ENCODE measurements around the gene PELI2.
"Not testable (repeated sequence)": the region's sequence is repeated elsewhere in the genome, so short reads cannot be mapped to it uniquely, and the experiment has no call there.

PELI2 gene

DNA sequence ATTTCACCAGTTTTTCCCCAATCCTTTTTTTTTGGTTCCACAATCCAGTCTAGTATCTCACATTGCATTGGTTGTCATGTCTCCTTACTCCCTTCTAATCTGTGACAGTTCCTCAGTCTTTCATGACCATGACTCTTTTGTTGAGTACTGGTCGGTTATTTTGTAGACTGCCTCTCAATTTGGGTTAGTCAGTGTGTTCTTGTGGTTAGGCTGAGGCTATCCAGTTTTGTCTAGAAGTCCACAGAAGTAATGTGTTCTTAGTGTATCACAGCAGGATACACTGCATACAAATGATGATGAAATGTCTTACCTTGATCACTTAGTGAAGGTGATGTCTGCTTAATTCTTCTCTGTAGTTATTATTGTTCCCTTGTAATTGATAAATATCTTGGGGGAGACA lies 24.8 kb downstream of the PELI2 start:
- DNase-seq (ENCODE audit: low read depth): no peak

GRCh38 chr14:56144176-56144575 lies 26.0 kb downstream of the PELI2 start:
- no peak for DNase-seq (ENCODE audit: low read depth)

DNA sequence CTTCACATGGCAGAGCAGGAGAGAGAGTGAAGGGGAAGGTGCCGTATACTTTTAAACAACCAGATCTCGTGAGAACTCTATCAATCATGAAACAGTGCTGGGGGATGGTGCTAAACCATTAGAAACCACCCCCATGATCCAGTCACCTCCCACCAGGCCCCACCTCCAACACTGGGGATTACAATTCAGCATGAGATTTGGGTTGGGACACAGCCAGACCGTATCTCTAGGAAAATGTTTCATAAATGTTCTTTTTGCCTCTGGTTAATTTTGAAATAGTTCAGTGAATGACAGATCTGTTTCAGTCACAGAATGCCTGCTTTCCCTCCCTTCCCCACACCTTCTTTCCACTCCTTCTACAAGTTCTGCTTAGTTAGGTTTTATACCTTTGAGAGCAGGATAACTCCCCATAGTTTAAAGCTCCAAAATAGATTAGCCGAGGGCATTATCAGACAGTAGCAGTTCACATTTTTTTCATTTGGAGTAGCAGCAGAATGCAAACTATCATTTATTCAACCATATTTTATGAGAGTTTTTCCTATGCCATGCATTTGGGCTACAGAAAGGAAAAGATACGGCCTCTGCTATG lies 27.1 kb downstream of the PELI2 start:
- DNase-seq (ENCODE audit: low read depth): no peak

- DNase-seq (ENCODE audit: low read depth): no peak
Observed at GRCh38 chr14:56145965-56146364, 27.8 kb downstream of the PELI2 start.

DNA sequence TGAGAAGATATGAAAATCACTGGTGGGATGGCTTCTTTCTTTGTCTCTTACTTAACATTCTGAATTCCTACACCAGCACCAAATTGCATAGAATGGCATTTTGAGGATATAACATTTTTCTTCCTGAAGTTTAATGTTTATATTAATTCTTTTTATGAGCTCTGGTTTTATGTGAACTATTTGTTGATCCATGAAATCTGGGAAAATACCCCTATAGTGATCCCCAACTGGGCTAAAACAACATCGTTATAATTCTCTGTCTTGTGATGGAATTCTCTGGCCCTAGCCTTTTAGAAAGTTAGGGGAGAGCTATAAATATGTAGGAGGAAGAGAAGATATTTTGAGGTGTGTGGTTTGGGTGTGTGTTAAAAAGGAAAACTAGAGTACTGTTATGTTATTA lies 29.2 kb downstream of the PELI2 start:
- DNase-seq (ENCODE audit: low read depth): no peak

DNA sequence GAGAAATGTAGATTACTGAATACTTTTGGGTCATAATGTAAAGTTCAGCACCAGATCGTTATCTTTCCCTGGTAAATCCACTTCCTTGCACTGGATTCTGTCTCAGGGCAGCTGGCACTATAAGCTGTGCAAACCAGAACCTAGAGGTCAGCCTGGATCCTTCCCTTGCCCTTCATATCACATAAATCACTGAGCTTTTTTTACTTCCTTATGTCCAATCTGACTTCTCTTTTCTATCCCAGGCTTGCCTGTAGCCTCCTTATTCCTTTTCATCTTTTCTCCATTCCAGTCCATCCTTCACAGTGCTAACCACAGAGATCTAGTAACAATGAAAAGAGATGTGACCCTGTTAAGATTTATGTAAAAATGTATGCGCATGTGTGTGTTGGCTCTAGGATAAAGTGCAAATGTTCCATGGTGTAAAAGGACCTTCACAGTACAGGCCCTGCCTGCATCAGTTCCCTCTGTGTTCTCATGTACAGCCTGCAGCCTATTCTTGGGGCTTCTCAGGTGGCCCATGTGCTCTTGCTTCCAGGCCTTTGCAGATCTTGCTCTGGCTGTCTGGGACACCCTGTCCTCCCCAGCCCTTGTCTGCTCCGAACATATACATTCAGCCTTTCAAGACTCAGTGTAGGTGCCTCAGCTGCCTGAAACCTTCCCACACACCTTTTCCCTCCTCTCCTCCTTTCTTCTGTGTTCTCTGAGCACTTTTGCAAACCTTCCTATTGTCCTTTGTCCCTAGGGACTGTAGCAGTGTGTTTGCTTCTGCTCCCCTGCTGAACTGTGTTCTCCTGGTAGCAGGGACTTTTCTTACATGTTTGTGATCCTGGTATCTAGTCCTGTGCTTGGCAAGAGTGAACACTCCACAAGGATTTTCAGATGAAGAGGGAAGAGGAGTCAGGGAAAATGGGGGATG lies 30.0 kb downstream of the PELI2 start:
- no peak for DNase-seq (ENCODE audit: low read depth)

DNA sequence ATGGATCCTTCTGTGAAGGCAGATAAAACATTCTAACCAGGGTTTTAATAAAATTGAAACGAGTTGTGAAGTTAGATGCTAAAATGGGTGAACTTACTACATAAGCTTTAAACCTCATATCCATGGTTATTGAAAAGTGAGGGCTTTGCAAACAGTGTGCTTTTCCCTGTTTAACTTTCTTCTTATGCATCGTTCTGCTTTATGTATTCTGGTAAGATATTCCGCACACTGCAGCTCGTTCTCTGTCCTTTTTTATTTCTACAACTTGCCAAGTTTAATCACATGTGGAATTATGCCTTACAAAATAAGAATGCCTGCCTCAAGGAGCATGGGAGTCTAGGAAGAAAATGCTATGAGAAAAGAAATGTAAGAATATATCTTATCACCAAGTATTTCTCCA lies 30.9 kb downstream of the PELI2 start:
- no peak for DNase-seq (ENCODE audit: low read depth)

GRCh38 chr14:56149995-56150394 lies 31.8 kb downstream of the PELI2 start:
- no peak for DNase-seq (ENCODE audit: low read depth)

DNA sequence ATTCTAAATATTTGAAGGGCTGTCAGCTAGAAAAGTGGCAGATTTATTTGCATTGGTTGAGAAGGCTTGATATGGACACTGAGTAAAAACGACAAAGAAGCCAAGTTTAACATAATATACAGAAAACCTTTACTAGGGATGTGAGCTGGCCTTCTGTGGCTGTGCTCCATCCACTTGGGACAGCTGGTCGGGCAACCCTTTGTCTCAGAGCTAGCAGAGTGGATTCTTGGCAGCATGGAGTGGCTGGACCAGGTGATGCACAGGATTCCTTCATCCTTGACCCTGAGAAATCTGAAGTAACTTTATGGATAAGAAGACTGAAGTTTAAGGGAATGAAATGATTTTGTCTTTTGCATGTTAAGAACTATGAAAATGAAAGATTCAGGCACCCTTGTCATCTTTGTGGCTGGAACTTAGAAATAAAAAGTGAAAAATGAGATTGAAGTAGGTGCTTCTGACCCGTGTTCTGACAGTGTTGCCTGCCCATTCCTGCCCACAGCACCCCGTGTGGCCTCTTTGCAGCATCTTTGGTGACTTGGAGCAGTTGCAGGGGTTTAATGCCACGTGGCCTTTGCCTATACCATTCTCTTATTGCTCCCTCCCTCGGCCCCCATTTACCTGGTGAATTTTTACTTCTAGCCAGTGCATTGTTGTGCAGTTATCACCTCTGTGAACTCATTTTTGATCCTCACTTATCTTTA lies 32.6 kb downstream of the PELI2 start:
- no peak for DNase-seq (ENCODE audit: low read depth)

DNA sequence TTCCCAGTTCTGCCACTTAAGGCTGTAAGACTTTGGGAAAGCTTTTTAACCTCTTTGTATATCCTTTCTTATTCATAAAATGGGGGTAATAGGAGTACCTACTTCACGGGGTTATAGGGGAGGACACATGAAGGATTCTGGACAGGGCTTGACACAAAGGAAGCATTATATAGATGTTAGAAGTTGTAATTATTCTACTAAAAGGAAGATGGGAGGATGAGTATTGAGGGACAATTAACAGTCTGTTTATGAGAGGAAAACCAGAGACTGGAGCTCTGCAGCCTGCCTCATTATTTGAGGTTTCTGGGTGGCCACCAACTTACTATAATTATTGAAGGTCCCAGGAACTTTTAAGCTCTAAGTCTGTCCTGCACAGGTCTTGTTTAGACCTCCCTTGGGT lies 34.0 kb downstream of the PELI2 start:
- no peak for DNase-seq (ENCODE audit: low read depth)

GRCh38 chr14:56153267-56153666 lies 35.1 kb downstream of the PELI2 start:
- DNase-seq (ENCODE audit: low read depth): no peak

DNA sequence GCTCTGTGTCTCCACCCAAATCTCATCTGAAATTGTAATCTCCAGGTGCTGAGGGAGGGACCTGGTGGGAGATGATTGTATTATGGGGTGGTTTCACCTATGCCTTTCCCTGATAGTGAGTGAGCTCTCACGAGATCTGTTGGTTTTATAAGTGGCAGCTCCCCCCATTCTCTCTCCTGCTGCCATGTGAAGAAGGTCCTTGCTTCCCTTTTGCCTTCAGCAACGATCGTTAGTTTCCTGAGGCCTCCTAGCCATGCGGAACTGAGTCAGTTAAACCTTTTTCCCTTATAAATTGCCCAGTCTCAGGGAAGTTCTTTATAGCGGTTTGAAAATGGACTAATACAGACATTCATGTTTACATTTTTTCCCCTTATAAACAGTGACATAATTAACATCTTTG lies 36.1 kb downstream of the PELI2 start:
- no peak for DNase-seq (ENCODE audit: low read depth)

DNA sequence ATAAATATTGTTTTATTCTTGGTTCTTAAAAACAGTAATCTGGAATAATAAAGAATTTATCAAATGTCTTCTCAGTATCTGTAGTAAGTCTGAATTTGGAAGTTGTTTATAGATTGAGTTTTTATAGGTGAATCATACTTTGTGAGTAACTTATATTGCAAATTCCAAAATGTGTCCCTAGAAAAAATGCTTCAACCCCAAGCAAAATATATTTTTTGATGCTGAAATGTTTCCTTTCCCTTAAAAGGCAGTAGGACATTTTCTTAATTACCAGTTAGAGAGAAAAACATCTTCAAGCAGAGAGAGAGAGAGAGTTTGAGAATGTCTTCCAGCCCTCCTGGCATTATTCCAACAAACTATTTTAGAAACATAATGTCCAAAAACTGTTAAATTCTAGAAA lies 37.9 kb downstream of the PELI2 start:
- no peak for DNase-seq (ENCODE audit: low read depth)

DNA sequence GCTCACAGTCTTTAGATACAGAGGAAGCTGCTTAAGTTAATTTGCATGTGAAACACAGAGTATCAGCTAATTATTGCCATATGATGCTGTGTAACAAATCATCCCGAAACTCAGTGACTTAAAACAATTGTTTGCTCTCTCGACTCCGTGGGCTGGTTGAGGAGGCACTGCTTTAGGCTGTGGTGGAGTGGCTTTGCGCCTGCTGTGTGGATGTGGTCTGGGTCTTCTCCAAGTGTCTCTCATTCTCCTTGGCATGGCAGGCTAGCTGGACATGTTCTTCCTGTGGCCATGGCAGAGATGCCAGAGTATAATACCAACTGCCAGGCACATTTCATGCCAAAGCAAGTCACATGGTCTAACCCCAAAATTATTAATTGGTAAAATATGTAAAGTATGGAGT lies 40.9 kb downstream of the PELI2 start:
- DNase-seq (ENCODE audit: low read depth): no peak

DNA sequence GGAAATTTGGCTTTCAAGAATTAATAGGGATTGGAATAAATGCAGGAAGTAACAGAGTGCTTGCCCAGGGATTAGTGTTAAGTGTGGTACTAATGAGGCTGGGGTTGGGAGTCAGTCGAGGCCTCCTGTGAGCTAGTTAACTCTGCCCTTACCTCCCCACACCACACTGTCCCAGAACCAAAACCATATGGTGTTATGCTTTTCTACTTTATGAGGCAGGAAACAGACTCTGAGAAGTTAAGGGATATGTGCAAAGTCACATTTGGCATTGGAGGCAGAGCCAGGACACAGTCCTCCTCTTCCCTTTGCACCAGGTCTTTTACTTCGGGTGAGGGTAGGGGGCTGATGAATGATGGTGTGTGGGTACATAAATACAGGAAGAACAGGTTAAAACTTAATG lies 41.9 kb downstream of the PELI2 start:
- no peak for DNase-seq (ENCODE audit: low read depth)

DNA sequence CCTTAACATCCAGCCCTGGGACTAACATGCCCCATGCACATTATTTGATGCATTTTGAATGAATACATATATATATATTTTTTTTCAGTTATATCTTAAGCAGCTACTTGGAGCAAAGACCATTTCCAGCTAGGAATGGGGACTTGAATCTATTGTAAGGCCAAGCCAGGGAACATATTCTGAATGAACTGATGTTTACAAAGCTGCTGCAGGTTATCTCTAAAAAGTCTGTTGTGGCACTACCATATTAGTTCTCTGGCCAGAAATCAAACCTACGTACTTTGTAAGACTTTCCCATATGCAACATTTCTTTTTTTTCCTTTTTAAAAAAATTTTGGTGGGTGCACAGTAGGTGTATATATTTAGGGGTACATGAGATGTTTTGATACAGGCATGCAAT lies 43.4 kb downstream of the PELI2 start:
- DNase-seq (ENCODE audit: low read depth): no peak

GRCh38 chr14:56162476-56162875 lies 44.3 kb downstream of the PELI2 start:
- no peak for DNase-seq (ENCODE audit: low read depth)

GRCh38 chr14:56166579-56166978 lies 48.4 kb downstream of the PELI2 start:
- DNase-seq (ENCODE audit: low read depth): not testable (repeated sequence)

DNA sequence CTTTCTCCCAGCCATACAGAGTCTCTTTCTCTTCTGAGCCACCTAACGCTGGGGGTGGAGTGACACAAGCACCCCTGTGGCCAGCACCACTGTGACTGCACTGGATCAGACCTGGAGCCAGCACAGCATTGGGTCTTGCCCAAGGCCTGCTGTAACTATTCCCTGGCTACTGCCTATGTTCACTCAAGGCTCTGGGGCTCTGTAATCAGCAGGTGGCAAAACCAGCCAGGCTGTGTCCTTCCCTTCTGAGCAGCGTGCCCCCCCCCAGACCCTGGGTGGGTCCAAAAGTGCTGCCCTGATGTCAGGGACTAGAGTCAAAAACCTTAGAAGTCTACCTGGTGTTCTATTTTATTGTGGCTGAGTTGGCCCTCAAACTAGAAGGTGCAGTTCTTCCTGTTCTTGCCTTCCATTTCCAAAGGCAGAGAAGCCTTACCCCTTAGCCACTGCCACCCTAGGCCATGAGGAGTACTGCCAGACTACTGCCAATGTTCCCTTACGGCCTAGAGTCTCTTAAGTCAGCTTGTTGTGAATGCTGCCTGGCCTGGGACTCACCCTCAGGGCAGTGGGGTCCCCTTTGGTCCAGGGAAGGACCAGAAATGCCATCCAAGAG lies 49.9 kb downstream of the PELI2 start:
- DNase-seq (ENCODE audit: low read depth): no peak

DNA sequence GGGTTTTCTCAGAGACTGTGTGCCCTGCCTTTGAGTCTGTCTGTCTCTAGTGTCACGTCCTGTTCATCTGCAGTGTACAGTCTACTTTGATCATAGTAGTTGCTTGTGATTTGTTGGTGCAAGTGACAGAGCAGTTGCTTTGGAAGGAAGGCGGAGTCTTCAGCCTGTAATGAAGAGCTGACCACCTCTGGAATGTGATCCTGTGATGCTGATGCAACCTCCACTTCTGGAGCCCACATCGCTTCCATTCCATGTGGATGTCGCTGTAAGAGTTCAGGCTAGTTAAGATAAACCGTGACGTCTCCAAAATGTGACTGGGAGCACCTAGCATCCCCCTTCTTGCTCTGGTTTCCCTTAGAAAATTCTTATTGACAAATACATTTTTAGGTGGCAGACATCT lies 51.8 kb downstream of the PELI2 start:
- DNase-seq (ENCODE audit: low read depth): no peak

GRCh38 chr14:56170877-56171422 lies 52.7 kb downstream of the PELI2 start:
- DNase-seq (ENCODE audit: low read depth): no peak

- no peak for DNase-seq (ENCODE audit: low read depth)
Observed at GRCh38 chr14:56172074-56172473, 53.9 kb downstream of the PELI2 start.
